HG02938 (cell line): Measurements from ENCODE around the gene GOLGA8O.
"Not testable (repeated sequence)": the region's sequence is repeated elsewhere in the genome, so short reads cannot be mapped to it uniquely, and the experiment has no call there.

Experiments used
- ATAC-seq: cut with Tn5 transposase; IDR thresholded peaks from one replicate; pipeline ENCODE4 v1.9.1; 2021; ENCODE audit warnings: mild to moderate bottlenecking, moderate library complexity; ENCODE audit not compliant: unreplicated experiment

GOLGA8O gene

GRCh38 chr15:32455534-32455933 lies at the start of gene GOLGA8O:
TSS of gene GOLGA8O (minus strand) at chr15:32455634. CDS start at chr15:32455536, 98 bp downstream.
- ATAC-seq: not testable (repeated sequence)

- not testable (repeated sequence) for ATAC-seq
Measured at GRCh38 chr15:32504152-32504811, 48.8 kb upstream of the GOLGA8O start.

- ATAC-seq: not testable (repeated sequence)
Measured at GRCh38 chr15:32502946-32503345, 47.5 kb upstream of the GOLGA8O start.

- not testable (repeated sequence) for ATAC-seq
Measured at GRCh38 chr15:32492768-32493167, 37.3 kb upstream of the GOLGA8O start.

- not testable (repeated sequence) for ATAC-seq
Measured at GRCh38 chr15:32486474-32486873, 31.0 kb upstream of the GOLGA8O start.

- ATAC-seq: not testable (repeated sequence)
Measured at GRCh38 chr15:32483377-32483776, 27.9 kb upstream of the GOLGA8O start.

- ATAC-seq: not testable (repeated sequence)
Measured at GRCh38 chr15:32481683-32482082, 26.2 kb upstream of the GOLGA8O start.

GRCh38 chr15:32468076-32468475 lies 12.6 kb upstream of the GOLGA8O start:
- ATAC-seq: not testable (repeated sequence)

GRCh38 chr15:32440445-32440977 lies 14.9 kb downstream of the GOLGA8O start:
- ATAC-seq: not testable (repeated sequence)

- ATAC-seq: not testable (repeated sequence)
Measured at GRCh38 chr15:32434102-32434963, 21.1 kb downstream of the GOLGA8O start.

GRCh38 chr15:32427635-32428034 lies 27.8 kb downstream of the GOLGA8O start:
- not testable (repeated sequence) for ATAC-seq

GRCh38 chr15:32426511-32426910 lies 28.9 kb downstream of the GOLGA8O start:
- not testable (repeated sequence) for ATAC-seq

- not testable (repeated sequence) for ATAC-seq
Measured at GRCh38 chr15:32407903-32408302, 47.5 kb downstream of the GOLGA8O start.

GRCh38 chr15:32403192-32403591 lies 52.2 kb downstream of the GOLGA8O start, which contains the start of gene GOLGA8K:
TSS of gene GOLGA8K (minus strand) at chr15:32403292. CDS start at chr15:32403194, 98 bp downstream.
- not testable (repeated sequence) for ATAC-seq

- not testable (repeated sequence) for ATAC-seq
Measured at GRCh38 chr15:32396522-32396921, 58.9 kb downstream of the GOLGA8O start.
